Measurements from ENCODE around the gene SLF2.

Gene SLF2

DNA sequence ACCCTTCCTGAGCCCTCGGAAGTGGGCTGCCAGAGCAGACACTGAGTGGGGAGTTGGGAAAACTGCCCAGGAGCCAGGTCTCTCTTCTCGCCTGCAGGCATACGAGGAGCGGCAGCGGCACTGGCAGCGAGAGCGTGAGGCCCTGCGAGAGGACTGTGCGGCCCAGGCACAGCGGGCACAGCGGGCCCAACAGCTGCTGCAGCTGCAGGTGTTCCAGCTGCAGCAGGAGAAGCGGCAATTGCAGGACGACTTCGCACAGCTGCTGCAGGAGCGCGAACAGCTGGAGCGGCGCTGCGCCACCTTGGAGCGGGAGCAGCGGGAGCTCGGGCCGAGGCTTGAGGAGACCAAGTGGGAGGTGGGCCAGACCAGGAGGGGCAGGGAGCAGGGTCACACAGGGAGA, 92.6 kb downstream of the SLF2 start:
- H3K36me3 ChIP-seq (ENCODE audit: control insufficient read depth, insufficient read depth, low read length) = peaks cover 8% of the 10 kb centered on the region
- peaks cover 5% of the 10 kb centered on the region for H3K4me1 ChIP-seq (ENCODE audit: control insufficient read depth, low read depth, low read length)
- no peak overlapping the region for H3K4me2 ChIP-seq (ENCODE audit: low read length)
- H4K5ac ChIP-seq (ENCODE audit: low read length) = no peak overlapping the region
- H3K23ac ChIP-seq (ENCODE audit: low read length) = no peak overlapping the region
- no peak overlapping the region for H3K27ac ChIP-seq (ENCODE audit: low read depth, low read length)
- H4K8ac ChIP-seq (ENCODE audit: low read depth, low read length) = no peak overlapping the region
- H3K27me3 ChIP-seq (ENCODE audit: insufficient read depth, low read length, poor library complexity) = no peaks in the 10 kb centered on the region
- no peak overlapping the region for H3K4me3 ChIP-seq (ENCODE audit: low read length)
- no peak overlapping the region for H2AK5ac ChIP-seq (ENCODE audit: low read length)
- no peak overlapping the region for H2BK5ac ChIP-seq (ENCODE audit: low read length)
- DNase-seq = no peak
- peaks cover 6% of the 10 kb centered on the region for H3K79me2 ChIP-seq (ENCODE audit: control insufficient read depth, insufficient read depth, low read length)
- WGBS (ENCODE audit: extremely low coverage, insufficient coverage, low lambda C conversion rate) = no CpG with 5 or more reads among the region's 23 CpGs
- no peak overlapping the region for H3K4ac ChIP-seq (ENCODE audit: low read depth, low read length)
- no peak overlapping the region for H3K18ac ChIP-seq (ENCODE audit: low read length)
- H2BK120ac ChIP-seq (ENCODE audit: low read depth, low read length) = no peak overlapping the region
- H2BK15ac ChIP-seq (replicated peaks; ENCODE audit: low read depth) = no peak overlapping the region
- H3K79me1 ChIP-seq (ENCODE audit: low read length) = peaks cover 11% of the 10 kb centered on the region
- H3K9ac ChIP-seq (ENCODE audit: low read length) = no peak overlapping the region
- no peak overlapping the region for H3K56ac ChIP-seq (ENCODE audit: low read length)

DNA sequence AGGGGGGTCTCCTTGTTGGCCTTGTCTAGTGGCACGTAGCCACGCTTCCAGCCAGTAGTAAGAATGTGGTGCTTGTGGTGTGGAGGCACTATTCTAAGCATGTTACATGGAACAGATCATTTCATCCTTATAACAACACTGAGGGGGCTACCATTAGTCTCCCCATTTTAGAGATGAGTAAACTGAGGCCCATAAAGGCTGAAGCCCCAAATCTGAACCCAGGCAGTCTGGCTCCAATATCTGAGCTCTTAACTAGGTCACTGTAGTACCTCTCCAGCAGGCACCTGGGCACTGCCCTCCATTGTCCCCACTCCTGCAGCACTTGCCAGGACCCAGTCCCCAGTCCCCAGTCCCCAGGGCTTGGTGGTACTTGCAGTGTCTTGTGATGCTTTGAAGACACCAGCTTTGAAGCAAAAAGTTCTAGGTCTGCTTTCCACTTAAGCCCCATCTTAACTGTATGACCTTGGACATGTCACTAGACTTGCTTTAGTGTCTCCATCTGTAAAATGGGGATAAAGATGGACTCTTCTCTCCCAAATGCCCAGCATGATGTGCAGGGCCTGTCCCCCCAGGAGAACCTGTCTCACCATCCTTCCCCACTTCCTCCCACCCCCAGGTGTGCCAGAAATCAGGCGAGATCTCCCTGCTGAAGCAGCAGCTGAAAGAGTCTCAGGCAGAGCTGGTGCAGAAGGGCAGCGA, 93.3 kb downstream of the SLF2 start:
- no peak overlapping the region for H3K23ac ChIP-seq (ENCODE audit: low read length)
- no peaks in the 10 kb centered on the region for H3K27me3 ChIP-seq (ENCODE audit: insufficient read depth, low read length, poor library complexity)
- H3K18ac ChIP-seq (ENCODE audit: low read length) = no peak overlapping the region
- H2BK5ac ChIP-seq (ENCODE audit: low read length) = no peak overlapping the region
- no peak overlapping the region for H3K4me3 ChIP-seq (ENCODE audit: low read length)
- no peak overlapping the region for H3K56ac ChIP-seq (ENCODE audit: low read length)
- no peak overlapping the region for H2BK15ac ChIP-seq (replicated peaks; ENCODE audit: low read depth)
- no peaks in the 10 kb centered on the region for H3K79me2 ChIP-seq (ENCODE audit: control insufficient read depth, insufficient read depth, low read length)
- H3K4ac ChIP-seq (ENCODE audit: low read depth, low read length) = no peak overlapping the region
- WGBS (ENCODE audit: extremely low coverage, insufficient coverage, low lambda C conversion rate) = no CpG with 5 or more reads among the region's 4 CpGs
- no peak overlapping the region for H2BK120ac ChIP-seq (ENCODE audit: low read depth, low read length)
- peaks cover 6% of the 10 kb centered on the region for H3K79me1 ChIP-seq (ENCODE audit: low read length)
- DNase-seq = no peak
- H3K27ac ChIP-seq (ENCODE audit: low read depth, low read length) = no peak overlapping the region
- no peak overlapping the region for H4K5ac ChIP-seq (ENCODE audit: low read length)
- peaks cover 1% of the 10 kb centered on the region for H3K4me1 ChIP-seq (ENCODE audit: control insufficient read depth, low read depth, low read length)
- no peak overlapping the region for H4K8ac ChIP-seq (ENCODE audit: low read depth, low read length)
- H3K4me2 ChIP-seq (ENCODE audit: low read length) = no peak overlapping the region
- peaks cover 8% of the 10 kb centered on the region for H3K36me3 ChIP-seq (ENCODE audit: control insufficient read depth, insufficient read depth, low read length)
- H3K9ac ChIP-seq (ENCODE audit: low read length) = no peak overlapping the region
- no peak overlapping the region for H2AK5ac ChIP-seq (ENCODE audit: low read length)

DNA sequence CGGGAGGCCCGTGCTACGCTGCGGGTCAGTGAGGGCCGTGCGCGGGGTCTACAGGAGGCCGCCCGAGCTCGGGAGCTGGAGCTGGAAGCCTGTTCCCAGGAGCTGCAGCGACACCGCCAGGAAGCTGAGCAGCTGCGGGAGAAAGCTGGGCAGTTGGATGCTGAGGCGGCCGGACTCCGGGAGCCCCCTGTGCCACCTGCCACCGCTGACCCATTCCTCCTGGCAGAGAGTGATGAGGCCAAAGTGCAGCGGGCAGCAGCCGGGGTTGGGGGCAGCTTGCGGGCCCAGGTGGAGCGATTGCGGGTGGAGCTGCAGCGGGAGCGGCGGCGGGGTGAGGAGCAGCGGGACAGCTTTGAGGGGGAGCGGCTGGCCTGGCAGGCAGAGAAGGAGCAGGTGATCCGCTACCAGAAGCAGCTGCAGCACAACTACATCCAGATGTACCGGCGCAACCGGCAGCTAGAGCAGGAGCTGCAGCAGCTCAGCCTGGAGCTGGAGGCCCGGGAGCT, 93.9 kb downstream of the SLF2 start:
- Histone ChIP-seq H2BK15ac (replicated peaks; ENCODE audit: low read depth) (no peak overlapping the region), H4K5ac (ENCODE audit: low read length) (no peak overlapping the region), H2AK5ac (ENCODE audit: low read length) (no peak overlapping the region), H3K36me3 (ENCODE audit: control insufficient read depth, insufficient read depth, low read length) (peaks cover 8% of the 10 kb centered on the region), H3K18ac (ENCODE audit: low read length) (no peak overlapping the region), H3K79me1 (ENCODE audit: low read length) (peaks cover 4% of the 10 kb centered on the region), H2BK120ac (ENCODE audit: low read depth, low read length) (no peak overlapping the region), H3K79me2 (ENCODE audit: control insufficient read depth, insufficient read depth, low read length) (no peaks in the 10 kb centered on the region), H3K4me2 (ENCODE audit: low read length) (no peak overlapping the region), H3K27me3 (ENCODE audit: insufficient read depth, low read length, poor library complexity) (no peaks in the 10 kb centered on the region), H3K23ac (ENCODE audit: low read length) (no peak overlapping the region), H3K27ac (ENCODE audit: low read depth, low read length) (no peak overlapping the region), H3K4me3 (ENCODE audit: low read length) (no peak overlapping the region), H2BK5ac (ENCODE audit: low read length) (no peak overlapping the region), H3K4me1 (ENCODE audit: control insufficient read depth, low read depth, low read length) (no peaks in the 10 kb centered on the region), H3K9ac (ENCODE audit: low read length) (no peak overlapping the region), H3K56ac (ENCODE audit: low read length) (no peak overlapping the region), H3K4ac (ENCODE audit: low read depth, low read length) (no peak overlapping the region), H4K8ac (ENCODE audit: low read depth, low read length) (no peak overlapping the region)
- DNase-seq = no peak
- WGBS (ENCODE audit: extremely low coverage, insufficient coverage, low lambda C conversion rate) = no CpG with 5 or more reads among the region's 33 CpGs

DNA sequence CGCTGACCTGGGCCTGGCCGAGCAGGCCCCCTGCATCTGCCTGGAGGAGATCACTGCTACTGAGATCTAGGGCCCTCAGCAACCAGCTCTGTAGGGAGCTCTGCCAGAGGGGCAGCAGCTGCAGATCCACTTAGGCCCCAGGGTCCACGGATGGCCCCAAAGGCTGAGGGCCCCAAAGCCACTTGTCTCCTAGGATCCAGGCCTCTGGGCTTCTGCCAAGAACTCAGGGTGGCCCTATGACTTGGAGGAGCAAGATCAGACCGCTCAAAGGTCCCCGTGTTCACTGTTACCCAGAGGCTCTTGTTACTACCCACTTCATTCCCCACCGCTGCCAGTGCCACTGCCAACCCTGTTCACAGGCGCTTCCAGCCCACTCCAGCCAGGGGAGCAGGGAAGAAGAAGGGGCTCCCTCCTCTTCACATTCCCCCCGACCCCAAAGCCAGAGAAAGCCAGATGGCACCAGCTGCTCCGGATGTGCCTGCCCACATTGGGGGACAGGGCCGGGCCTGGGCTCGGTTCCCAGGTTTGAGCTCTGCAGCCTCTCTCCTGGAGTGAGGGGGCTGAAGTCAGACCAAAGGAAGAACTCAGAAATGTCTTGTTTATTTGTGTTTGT, 94.4 kb downstream of the SLF2 start:
- no CpG with 5 or more reads among the region's 11 CpGs for WGBS (ENCODE audit: extremely low coverage, insufficient coverage, low lambda C conversion rate)
- Histone ChIP-seq H2BK15ac (replicated peaks; ENCODE audit: low read depth) (no peak overlapping the region), H2AK5ac (ENCODE audit: low read length) (no peak overlapping the region), H2BK120ac (ENCODE audit: low read depth, low read length) (no peak overlapping the region), H3K4me2 (ENCODE audit: low read length) (no peak overlapping the region), H3K23ac (ENCODE audit: low read length) (no peak overlapping the region), H3K9ac (ENCODE audit: low read length) (no peak overlapping the region), H3K27ac (ENCODE audit: low read depth, low read length) (no peak overlapping the region), H3K27me3 (ENCODE audit: insufficient read depth, low read length, poor library complexity) (no peaks in the 10 kb centered on the region), H3K4me1 (ENCODE audit: control insufficient read depth, low read depth, low read length) (no peaks in the 10 kb centered on the region), H3K36me3 (ENCODE audit: control insufficient read depth, insufficient read depth, low read length) (peaks cover 8% of the 10 kb centered on the region), H3K4me3 (ENCODE audit: low read length) (no peak overlapping the region), H3K79me2 (ENCODE audit: control insufficient read depth, insufficient read depth, low read length) (no peaks in the 10 kb centered on the region), H3K79me1 (ENCODE audit: low read length) (peaks cover 2% of the 10 kb centered on the region), H3K56ac (ENCODE audit: low read length) (no peak overlapping the region), H4K5ac (ENCODE audit: low read length) (no peak overlapping the region), H3K4ac (ENCODE audit: low read depth, low read length) (no peak overlapping the region), H4K8ac (ENCODE audit: low read depth, low read length) (no peak overlapping the region), H3K18ac (ENCODE audit: low read length) (no peak overlapping the region), H2BK5ac (ENCODE audit: low read length) (no peak overlapping the region)
- no peak for DNase-seq

DNA sequence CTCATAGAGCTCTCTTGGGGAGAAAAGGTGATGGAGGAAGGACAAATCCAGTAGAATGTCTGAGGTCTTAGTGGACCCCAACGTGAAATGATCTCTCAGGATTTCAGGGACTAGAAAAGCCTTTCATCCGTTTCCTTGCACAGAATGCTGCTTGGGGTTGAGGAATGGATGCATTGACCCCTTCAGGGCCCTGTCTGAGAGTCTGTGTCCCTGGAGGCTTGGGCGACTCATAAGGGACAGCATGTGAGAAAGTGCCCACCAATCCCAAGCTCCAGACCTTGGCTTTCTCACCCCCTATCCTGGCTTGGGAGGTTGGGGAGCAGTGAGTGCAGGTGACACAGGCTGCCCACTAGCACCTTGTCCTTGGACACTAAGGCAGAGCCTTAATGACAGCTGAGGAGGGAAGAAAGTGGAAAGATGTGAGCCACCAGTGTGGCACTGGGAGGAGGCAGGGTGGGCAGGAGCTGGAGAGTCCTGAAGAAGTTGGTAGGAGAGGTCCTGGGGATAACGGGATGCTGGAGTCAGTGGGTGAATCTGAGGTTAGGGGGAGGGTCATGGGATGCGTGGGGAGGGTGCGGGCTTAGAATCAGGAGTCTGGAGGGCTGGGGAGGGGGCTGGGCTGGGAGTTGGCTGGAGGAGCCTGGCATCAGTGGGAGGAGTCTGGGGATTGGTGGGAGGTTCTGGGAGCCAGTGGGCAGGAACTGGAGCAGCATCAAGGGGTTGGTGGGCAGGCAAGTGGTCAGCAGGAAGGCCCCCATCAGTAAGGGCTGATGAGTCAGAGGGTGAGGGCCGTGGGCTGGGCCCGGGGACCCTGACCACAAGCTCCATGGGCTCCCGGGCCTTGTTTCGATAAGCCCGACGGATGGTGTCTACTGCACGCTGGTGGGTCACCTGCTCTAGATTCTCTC, 95.4 kb downstream of the SLF2 start:
- no peak for DNase-seq
- Histone ChIP-seq H3K27me3 (ENCODE audit: insufficient read depth, low read length, poor library complexity) (no peaks in the 10 kb centered on the region), H2BK15ac (replicated peaks; ENCODE audit: low read depth) (no peak overlapping the region), H3K4me3 (ENCODE audit: low read length) (no peak overlapping the region), H3K56ac (ENCODE audit: low read length) (no peak overlapping the region), H2BK120ac (ENCODE audit: low read depth, low read length) (no peak overlapping the region), H3K23ac (ENCODE audit: low read length) (no peak overlapping the region), H3K79me2 (ENCODE audit: control insufficient read depth, insufficient read depth, low read length) (no peaks in the 10 kb centered on the region), H4K5ac (ENCODE audit: low read length) (no peak overlapping the region), H3K79me1 (ENCODE audit: low read length) (no peaks in the 10 kb centered on the region), H2BK5ac (ENCODE audit: low read length) (no peak overlapping the region), H3K4ac (ENCODE audit: low read depth, low read length) (no peak overlapping the region), H3K18ac (ENCODE audit: low read length) (no peak overlapping the region), H3K36me3 (ENCODE audit: control insufficient read depth, insufficient read depth, low read length) (peaks cover 6% of the 10 kb centered on the region), H3K4me2 (ENCODE audit: low read length) (no peak overlapping the region), H4K8ac (ENCODE audit: low read depth, low read length) (no peak overlapping the region), H3K9ac (ENCODE audit: low read length) (no peak overlapping the region), H3K27ac (ENCODE audit: low read depth, low read length) (no peak overlapping the region), H3K4me1 (ENCODE audit: control insufficient read depth, low read depth, low read length) (no peaks in the 10 kb centered on the region), H2AK5ac (ENCODE audit: low read length) (no peak overlapping the region)
- WGBS (ENCODE audit: extremely low coverage, insufficient coverage, low lambda C conversion rate) = no CpG with 5 or more reads among the region's 13 CpGs
